HFF-Myc (cell line): ENCODE results near the gene NINJ2.

Source experiments
- DNase-seq: peaks from one replicate; pipeline ENCODE4 v3.0.0-alpha.2; 2011; ENCODE audit warnings: low read depth; ENCODE audit errors: extremely low read depth
- H3K4me3 ChIP-seq: replicated peaks from 2 replicates; pipeline ENCODE4 v1.5.1; 2011; ENCODE audit warnings: low read depth, mild to moderate bottlenecking, control low read depth, low read length
- TF ChIP-seq, protein P1 (sequence below): IDR thresholded peaks from 2 replicates; pipeline ENCODE4 v1.5.1; 2012; ENCODE audit warnings: mild to moderate bottlenecking, low read depth, low read length, control low read depth; ENCODE audit errors: missing control alignments

NINJ2 gene

DNA sequence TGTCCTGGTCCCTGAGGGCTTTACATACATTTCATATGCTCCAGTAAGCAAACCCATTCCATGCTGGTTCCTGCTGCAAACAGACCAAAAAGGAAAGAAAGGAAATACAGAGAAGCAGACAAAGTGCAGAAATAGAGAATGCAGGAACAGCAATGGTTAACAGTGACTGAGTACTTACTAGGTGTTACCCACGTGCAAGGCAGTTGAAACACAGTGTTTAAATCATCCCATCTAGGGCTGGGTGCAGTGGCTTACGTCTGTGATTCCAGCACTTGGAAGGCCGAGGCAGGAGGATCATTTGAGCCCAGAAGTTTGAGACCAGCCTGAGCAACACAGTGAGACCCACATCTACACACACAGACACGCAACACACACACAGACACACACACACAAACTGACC lies 21.2 kb upstream of the NINJ2 start:
- DNase-seq = no peak
- TF ChIP-seq, protein P1, sequence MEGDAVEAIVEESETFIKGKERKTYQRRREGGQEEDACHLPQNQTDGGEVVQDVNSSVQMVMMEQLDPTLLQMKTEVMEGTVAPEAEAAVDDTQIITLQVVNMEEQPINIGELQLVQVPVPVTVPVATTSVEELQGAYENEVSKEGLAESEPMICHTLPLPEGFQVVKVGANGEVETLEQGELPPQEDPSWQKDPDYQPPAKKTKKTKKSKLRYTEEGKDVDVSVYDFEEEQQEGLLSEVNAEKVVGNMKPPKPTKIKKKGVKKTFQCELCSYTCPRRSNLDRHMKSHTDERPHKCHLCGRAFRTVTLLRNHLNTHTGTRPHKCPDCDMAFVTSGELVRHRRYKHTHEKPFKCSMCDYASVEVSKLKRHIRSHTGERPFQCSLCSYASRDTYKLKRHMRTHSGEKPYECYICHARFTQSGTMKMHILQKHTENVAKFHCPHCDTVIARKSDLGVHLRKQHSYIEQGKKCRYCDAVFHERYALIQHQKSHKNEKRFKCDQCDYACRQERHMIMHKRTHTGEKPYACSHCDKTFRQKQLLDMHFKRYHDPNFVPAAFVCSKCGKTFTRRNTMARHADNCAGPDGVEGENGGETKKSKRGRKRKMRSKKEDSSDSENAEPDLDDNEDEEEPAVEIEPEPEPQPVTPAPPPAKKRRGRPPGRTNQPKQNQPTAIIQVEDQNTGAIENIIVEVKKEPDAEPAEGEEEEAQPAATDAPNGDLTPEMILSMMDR = no peak
- no peak overlapping the region for H3K4me3 ChIP-seq

DNA sequence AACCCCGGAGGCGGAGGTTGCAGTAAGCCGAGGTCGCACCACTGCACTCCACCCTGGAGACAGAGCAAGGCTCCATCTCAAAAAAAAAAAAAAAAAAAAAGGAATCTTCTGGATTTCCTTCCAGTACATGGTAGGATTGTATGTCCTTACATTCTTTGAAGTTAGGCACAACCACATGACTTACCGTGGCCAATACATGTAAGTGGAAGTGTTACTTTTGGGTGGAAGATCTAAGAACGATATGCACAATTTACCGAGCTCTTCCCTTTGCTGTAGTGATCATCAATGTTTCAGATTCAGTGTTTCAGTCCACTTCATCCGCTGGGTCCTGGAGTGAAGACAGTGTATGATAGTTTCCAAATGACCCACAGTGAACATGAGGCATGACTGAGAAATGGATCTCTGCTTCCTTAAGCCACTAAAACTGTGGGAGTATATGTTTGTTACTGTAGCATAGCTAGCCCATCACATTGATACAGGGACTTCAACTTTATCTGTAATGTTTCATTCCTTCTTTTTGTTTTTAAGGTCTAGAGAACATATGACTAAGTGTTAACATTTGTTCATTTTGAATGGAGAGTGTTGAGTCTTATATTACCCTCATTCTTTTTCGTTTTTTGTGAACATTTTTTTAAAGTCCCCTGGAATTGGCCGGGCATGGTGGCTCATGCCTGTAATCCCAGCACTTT lies 18.5 kb upstream of the NINJ2 start:
- no peak for DNase-seq
- H3K4me3 ChIP-seq = no peak overlapping the region
- TF ChIP-seq, protein P1 = no peak

DNA sequence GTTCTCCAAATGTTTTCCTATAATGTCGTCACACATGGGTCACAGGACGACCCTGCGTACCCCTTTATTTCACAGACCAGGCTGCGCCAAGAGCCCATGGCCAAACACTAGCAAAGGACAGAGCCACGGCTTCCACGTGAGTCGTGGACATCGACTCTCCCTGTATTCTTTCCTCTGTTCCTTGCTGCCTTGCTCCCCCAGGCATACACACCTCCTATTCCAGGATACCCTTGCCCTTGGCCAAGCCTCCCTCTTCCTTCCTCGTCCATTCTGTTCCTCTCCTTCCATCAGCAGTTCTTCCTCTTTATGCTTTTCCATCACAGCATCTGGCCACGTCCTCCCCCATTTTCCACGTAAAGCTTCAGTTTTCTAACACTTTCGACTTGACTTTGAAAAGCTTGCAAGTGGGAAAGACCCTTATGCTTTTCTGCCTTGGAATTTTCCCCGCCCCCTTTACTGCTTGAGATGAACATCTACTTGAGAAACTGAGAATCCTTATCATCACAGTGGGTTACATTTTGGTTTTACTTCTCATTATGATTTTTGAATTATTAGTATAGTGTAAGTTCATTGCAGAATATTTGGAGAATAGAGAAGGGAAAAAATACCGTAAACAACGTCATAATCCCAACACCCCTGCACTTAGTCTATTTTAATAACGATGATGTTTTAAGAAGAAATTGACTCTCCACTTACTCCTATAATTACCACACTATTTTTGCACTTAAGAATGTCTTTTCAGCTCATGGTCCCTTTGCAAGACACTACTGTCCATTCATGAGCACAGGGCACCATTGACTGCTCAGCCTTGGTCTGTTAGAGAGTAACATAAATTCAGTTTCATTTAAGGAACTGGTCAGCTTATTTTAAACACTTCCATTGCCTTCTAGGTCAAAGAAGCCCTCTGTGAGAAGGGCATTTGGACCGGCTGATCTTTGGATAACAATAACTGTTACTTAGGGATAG lies 15.8 kb upstream of the NINJ2 start:
- no peak overlapping the region for H3K4me3 ChIP-seq
- DNase-seq = no peak
- TF ChIP-seq, protein P1 = no peak

DNA sequence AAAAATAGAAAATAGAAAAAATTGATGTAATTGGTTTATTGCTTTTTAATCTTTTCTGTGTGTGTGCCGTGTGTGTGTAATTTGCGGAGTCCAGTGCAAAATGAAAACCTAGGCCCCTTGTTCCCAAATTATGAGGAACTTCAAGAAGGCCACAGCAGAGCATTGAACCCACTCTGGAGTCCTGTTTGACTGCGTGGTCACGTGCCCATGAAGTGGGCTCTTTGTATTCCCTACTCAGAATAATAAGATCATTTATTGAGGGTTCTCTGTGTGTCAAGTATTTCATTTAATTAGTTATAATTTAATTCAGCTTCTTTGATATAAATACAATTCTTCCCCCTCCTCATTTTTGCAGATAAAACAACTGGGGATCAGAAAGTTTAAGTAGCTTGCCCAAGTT lies 12.3 kb upstream of the NINJ2 start:
- TF ChIP-seq, protein P1 = no peak
- H3K4me3 ChIP-seq = no peak overlapping the region
- no peak for DNase-seq

DNA sequence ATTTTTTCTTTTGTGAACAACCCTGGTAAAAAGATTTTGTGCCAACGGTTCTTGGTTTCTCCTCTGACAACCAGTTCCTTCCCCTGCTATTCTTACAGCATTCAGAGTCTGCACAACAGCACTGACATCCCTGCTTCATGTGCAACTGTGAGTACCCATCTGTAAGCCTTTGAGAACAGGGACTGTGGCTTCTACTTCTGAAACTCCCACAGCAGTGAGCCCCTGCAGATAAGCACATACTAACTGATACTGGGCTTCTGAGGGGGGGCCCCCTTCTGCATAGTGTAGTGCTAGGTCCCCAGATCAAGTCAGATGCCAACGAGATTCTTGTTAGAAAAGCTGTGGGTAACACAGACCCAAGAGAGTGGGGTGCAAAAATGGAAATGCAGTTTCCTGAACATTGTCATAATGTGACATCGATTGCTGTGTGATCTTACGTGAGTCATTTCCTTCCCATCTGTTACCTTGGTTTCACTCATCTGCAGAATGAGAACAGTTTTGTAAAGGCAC lies 11.1 kb upstream of the NINJ2 start:
- DNase-seq = no peak
- TF ChIP-seq, protein P1 = no peak
- no peak overlapping the region for H3K4me3 ChIP-seq

DNA sequence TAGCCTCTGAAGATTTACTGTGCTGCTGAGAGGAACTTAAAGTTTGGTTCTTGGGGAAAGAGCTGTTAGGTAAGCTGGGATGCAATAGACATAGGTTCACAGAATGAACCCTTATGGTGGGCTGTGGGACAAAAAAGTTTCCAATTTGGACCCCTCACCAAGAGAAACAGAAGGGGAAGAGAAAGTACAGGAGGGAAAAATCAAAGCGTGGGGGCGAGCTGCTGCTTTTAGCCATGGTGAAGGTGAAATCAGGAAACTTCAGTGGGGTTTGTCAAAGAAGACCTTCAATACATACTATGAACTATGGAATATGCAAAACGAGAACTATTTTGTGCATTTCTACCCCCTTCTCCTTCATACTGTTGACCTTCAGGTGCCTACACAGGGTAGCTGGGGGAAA lies 10.6 kb upstream of the NINJ2 start:
- H3K4me3 ChIP-seq = no peak overlapping the region
- DNase-seq = no peak
- TF ChIP-seq, protein P1 = no peak
